ENCODE data around the gene CRYGA. TPM values are rescaled to one million over a fixed set of nuclear protein-coding genes. Genes with fewer than 3 reads are reported as not detected.
"Not testable (repeated sequence)": the region's sequence is repeated elsewhere in the genome, so short reads cannot be mapped to it uniquely, and the experiment has no call there.

The CRYGA gene
- total and polyA plus RNA-seq, 4 donors: 0.36 to 0.43 TPM; not detected in 2

DNA sequence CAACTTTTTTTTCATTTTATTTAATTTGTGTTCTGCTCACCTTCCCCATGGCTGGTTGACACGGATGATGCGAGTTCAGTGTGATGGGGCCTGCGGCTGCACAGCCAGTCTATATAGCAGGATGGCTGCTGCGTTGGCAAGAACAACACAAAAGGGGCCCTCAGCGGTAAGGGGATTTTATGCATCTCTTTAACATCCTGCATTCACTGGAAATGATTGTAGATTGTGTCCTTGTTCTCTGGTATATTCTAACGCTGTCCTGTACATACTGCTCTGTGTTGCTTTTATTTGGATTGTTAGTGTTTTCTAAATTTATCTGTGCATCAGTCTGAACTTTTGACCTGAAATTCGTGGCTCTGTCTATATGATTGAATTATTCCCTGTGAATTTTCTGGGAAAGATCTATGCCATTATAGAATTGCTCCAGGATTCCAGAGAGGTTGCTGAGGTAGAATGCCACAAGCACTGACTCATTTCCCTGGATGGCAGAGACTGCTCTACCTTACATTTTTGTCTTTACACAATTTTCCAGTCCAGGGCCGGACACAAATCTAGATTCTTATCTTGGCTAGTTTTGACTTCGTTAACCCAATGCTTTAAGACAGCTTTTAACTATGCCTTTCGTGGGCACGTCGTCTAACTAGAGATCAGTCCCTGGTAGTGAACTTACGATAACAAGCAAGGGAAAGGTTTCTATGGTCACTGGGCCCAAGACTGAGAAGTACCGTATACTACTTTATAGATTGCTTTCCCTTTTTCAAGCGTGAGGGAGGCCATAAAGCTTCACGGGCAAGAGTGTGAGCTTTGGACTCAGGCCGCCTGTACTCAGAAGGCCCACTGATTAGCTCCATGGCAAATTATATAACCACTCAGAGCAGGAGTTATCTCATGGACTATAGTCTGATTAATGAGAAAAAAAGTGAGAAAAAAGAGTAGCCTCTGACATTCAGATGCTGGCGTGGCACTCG lies 33.4 kb downstream of the CRYGA start, which contains the start of gene CRYGC:
Gene CRYGC (minus strand): TSS at position 85 of the 968 bp plus-strand sequence. CDS start 36 bp downstream, at position 49.
- no peak within 1 kb of the TSS for H3K4me3 ChIP-seq (ENCODE audit: low read depth, low read length)
- H3K27me3 ChIP-seq (ENCODE audit: control insufficient read depth, insufficient read depth, low read length): no peaks in the 10 kb centered on the region
- 77% methylated on average over 10 of the region's 19 CpGs for WGBS (ENCODE audit: insufficient coverage)
- DNase-seq (ENCODE audit: low read depth in 4 of 6, low spot score in 6 of 6): peak in 1 of 6 donors; percentile 42
- H3K27ac ChIP-seq (ENCODE audit: low read depth, low read length): no peak within 1 kb of the TSS
- no peaks in the 10 kb centered on the region for H3K9me3 ChIP-seq (ENCODE audit: control insufficient read depth, insufficient read depth, low read length)
- H3K36me3 ChIP-seq (ENCODE audit: control insufficient read depth, insufficient read depth, low read length): no peaks in the 10 kb centered on the region
- no peaks in the 10 kb centered on the region for H3K4me1 ChIP-seq (ENCODE audit: control insufficient read depth, insufficient read depth, low read length)

DNA sequence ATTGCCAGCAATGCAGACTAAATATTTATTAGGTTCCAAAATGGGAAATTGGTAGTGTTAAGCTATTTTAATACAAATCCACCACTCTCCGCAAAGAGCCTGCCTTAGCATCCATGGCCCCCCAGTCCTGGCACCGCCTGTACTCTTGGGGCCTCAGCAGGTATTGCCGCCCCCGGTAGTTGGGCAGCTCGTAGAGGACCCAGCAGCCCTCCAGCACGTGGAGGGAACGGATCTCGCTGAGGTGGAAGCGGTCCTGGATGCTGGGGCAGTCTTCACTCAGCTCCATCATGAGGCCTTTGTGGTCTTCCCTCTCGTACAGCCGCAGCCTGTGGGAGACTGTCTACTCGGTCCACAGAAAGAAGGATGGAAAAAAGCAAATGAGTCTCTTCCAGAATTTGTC lies 35.3 kb downstream of the CRYGA start:
- Histone ChIP-seq H3K27me3 (ENCODE audit: control insufficient read depth, insufficient read depth, low read length) (no peaks in the 10 kb centered on the region), H3K9me3 (ENCODE audit: control insufficient read depth, insufficient read depth, low read length) (no peaks in the 10 kb centered on the region), H3K27ac (ENCODE audit: low read depth, low read length) (no peak overlapping the region), H3K36me3 (ENCODE audit: control insufficient read depth, insufficient read depth, low read length) (no peaks in the 10 kb centered on the region), H3K4me3 (ENCODE audit: low read depth, low read length) (no peak overlapping the region), H3K4me1 (ENCODE audit: control insufficient read depth, insufficient read depth, low read length) (peaks cover 2% of the 10 kb centered on the region)
- no peak for DNase-seq (ENCODE audit: low read depth in 4 of 6, low spot score in 6 of 6)
- 92% methylated on average over 10 of the region's 12 CpGs for WGBS (ENCODE audit: insufficient coverage)

DNA sequence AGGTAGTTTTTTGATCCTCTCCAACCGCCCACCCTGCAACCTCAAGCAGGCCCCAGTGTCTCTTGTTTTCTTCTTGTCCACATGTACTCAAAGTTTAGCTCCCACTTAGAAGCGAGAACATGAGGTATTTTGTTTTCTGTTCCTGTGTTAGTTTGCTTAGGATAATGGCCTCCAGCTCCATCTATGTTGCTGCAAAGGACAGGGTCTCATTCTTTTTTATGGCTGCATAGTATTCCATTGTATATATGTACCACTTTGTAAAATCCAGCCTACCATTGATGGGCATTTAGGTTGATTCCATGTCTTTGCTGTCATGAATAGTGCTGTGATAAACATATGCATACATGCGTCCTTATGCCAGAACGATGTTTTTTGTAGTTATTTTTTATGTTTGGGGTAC lies 36.3 kb downstream of the CRYGA start:
- H3K9me3 ChIP-seq (ENCODE audit: control insufficient read depth, insufficient read depth, low read length): no peaks in the 10 kb centered on the region
- no peak for DNase-seq (ENCODE audit: low read depth in 4 of 6, low spot score in 6 of 6)
- H3K36me3 ChIP-seq (ENCODE audit: control insufficient read depth, insufficient read depth, low read length): no peaks in the 10 kb centered on the region
- H3K4me3 ChIP-seq (ENCODE audit: low read depth, low read length): no peak overlapping the region
- H3K27ac ChIP-seq (ENCODE audit: low read depth, low read length): no peak overlapping the region
- no peaks in the 10 kb centered on the region for H3K27me3 ChIP-seq (ENCODE audit: control insufficient read depth, insufficient read depth, low read length)
- WGBS (ENCODE audit: insufficient coverage): no CpG with 5 or more reads among the region's 4 CpGs
- peaks cover 2% of the 10 kb centered on the region for H3K4me1 ChIP-seq (ENCODE audit: control insufficient read depth, insufficient read depth, low read length)

DNA sequence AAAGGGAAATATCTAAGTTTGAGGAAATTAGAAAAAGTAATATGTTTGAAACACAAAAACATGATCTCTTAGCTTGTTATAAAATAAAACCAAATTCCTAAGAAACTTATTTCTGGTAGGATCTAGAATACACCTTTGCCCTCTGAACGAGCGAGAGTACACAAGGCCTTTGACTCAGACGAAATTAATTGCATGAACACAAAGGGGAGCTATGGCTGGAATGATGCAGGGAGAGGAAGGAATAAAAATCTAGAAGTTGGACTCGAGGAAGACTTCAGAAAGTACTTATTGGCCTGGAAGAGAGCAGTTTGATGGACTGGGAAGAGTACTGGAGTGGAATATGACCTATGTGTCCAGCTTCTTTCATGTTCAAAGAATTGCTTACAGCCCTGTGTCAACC lies 38.1 kb downstream of the CRYGA start:
- H3K4me3 ChIP-seq (ENCODE audit: low read depth, low read length): no peak overlapping the region
- no peaks in the 10 kb centered on the region for H3K27me3 ChIP-seq (ENCODE audit: control insufficient read depth, insufficient read depth, low read length)
- peaks cover 2% of the 10 kb centered on the region for H3K4me1 ChIP-seq (ENCODE audit: control insufficient read depth, insufficient read depth, low read length)
- no peak for DNase-seq (ENCODE audit: low read depth in 4 of 6, low spot score in 6 of 6)
- H3K9me3 ChIP-seq (ENCODE audit: control insufficient read depth, insufficient read depth, low read length): no peaks in the 10 kb centered on the region
- WGBS (ENCODE audit: insufficient coverage): 50% methylated on average over 1 of the region's 4 CpGs
- H3K36me3 ChIP-seq (ENCODE audit: control insufficient read depth, insufficient read depth, low read length): no peaks in the 10 kb centered on the region
- H3K27ac ChIP-seq (ENCODE audit: low read depth, low read length): no peak overlapping the region

DNA sequence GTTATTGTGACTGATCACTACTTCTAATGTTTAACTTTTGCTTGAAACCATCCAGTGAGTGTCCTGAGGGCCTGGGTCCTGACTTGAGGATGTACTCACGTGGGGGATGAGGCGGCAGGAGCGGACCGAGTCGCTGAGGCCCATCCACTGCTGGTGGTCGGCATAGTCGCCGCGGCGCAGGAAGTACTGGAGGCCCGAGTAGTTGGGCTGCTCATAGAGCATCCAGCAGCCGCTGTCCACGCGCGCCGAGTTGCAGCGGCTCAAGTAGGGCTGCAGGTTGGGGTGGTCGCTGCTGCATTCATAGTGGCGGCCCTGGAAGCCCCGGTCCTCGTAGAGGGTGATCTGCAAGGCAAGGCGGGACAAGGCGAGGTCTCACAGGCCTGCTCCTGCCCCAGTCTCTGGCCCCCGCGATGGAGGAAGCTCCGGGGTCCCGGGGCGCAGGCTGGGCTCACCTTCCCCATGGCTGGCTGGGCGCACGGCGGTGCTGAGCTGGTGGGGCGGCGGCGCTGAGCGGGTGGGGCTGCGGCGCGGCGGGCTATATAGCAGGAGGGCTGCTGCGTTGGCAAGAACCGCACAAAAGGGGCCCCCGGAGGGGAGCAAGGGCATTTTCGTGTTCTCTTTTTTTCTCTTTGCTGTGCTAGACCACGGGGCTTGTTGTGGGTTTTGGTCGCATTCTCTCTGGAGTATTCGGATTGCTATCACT lies 39.2 kb downstream of the CRYGA start, which contains the start of gene CRYGD:
Gene CRYGD (minus strand): TSS at position 512 of the 703 bp plus-strand sequence. CDS start 51 bp downstream, at position 461.
- peak within 1 kb of the TSS; percentile 24 for H3K4me3 ChIP-seq (ENCODE audit: low read depth, low read length)
- H3K4me1 ChIP-seq (ENCODE audit: control insufficient read depth, insufficient read depth, low read length); H3K27ac ChIP-seq (ENCODE audit: low read depth, low read length); H3K36me3 ChIP-seq (ENCODE audit: control insufficient read depth, insufficient read depth, low read length); H3K9me3 ChIP-seq (ENCODE audit: control insufficient read depth, insufficient read depth, low read length); H3K27me3 ChIP-seq (ENCODE audit: control insufficient read depth, insufficient read depth, low read length): not testable (repeated sequence)
- 2% methylated on average over 43 of the region's 46 CpGs for WGBS (ENCODE audit: insufficient coverage)
- DNase-seq (ENCODE audit: low read depth in 4 of 6, low spot score in 6 of 6): peak in 2 of 6 donors; percentile 63 to 72

DNA sequence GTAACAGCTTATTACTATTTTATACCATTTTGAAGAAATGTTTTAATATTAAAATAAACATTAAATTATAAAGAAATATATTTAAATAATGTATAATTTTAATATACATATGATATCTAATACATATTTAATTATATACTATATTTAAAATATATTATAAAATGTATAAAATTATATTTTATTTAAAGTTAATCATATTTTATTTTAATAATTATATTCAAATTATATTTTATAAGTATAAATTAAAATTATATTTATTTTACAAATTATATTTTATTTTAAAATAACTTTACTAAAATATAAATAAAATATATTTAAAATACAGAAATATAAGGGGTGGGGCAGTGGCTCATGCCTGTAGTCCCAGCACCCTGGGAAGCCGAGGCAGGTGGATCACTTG lies 41.1 kb downstream of the CRYGA start:
- no peak overlapping the region for H3K27ac ChIP-seq (ENCODE audit: low read depth, low read length)
- H3K36me3 ChIP-seq (ENCODE audit: control insufficient read depth, insufficient read depth, low read length): no peaks in the 10 kb centered on the region
- no peaks in the 10 kb centered on the region for H3K27me3 ChIP-seq (ENCODE audit: control insufficient read depth, insufficient read depth, low read length)
- no CpG with 5 or more reads among the region's 1 CpG for WGBS (ENCODE audit: insufficient coverage)
- no peak for DNase-seq (ENCODE audit: low read depth in 4 of 6, low spot score in 6 of 6)
- H3K4me3 ChIP-seq (ENCODE audit: low read depth, low read length): no peak overlapping the region
- H3K9me3 ChIP-seq (ENCODE audit: control insufficient read depth, insufficient read depth, low read length): no peaks in the 10 kb centered on the region
- H3K4me1 ChIP-seq (ENCODE audit: control insufficient read depth, insufficient read depth, low read length): peaks cover 2% of the 10 kb centered on the region

DNA sequence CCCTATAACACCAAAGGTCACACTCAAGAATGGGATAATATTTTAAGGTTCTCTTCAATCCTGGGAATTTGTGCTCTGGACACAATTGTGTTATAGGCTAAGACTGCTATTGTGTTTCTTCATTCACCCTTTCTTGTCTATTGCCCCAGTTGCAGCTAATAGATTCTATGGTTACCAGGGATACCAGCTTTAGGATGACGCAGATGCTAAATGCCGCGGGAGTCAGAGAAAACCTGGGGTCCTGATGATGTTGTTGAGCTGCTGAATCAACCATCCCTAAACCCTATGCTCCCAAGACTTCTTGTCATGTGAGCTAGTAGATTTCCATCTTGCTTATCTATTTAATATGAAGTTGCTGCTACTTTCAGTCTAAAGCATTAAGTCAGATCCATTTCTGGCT lies 44.5 kb downstream of the CRYGA start:
- Histone ChIP-seq H3K4me1 (ENCODE audit: control insufficient read depth, insufficient read depth, low read length) (no peaks in the 10 kb centered on the region), H3K9me3 (ENCODE audit: control insufficient read depth, insufficient read depth, low read length) (no peaks in the 10 kb centered on the region), H3K27me3 (ENCODE audit: control insufficient read depth, insufficient read depth, low read length) (no peaks in the 10 kb centered on the region), H3K36me3 (ENCODE audit: control insufficient read depth, insufficient read depth, low read length) (no peaks in the 10 kb centered on the region), H3K27ac (ENCODE audit: low read depth, low read length) (no peak overlapping the region), H3K4me3 (ENCODE audit: low read depth, low read length) (no peak overlapping the region)
- WGBS (ENCODE audit: insufficient coverage): no CpG with 5 or more reads among the region's 3 CpGs
- peak in 2 of 6 donors; percentile 20 to 79 for DNase-seq (ENCODE audit: low read depth in 4 of 6, low spot score in 6 of 6)

DNA sequence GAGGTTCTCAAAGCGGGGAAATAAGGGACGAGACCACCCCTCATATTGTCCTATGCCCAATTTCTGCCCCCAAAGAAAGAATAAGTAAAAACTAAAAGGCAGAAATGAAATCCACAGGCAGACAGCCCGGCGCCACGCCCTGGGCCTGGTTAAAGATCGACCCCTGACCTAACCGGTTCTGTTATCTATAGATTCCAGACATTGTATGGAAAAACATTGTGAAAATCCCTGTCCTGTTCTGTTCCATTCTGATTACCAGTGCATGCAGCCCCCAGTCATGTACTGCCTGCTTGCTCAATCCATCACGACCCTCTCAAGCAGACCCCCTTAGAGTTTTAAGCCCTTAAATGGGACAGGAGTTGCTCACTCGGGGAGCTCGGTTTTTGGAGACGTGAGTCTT lies 46.0 kb downstream of the CRYGA start:
- not testable (repeated sequence) for H3K4me3 ChIP-seq (ENCODE audit: low read depth, low read length); H3K9me3 ChIP-seq (ENCODE audit: control insufficient read depth, insufficient read depth, low read length); H3K36me3 ChIP-seq (ENCODE audit: control insufficient read depth, insufficient read depth, low read length); DNase-seq (ENCODE audit: low read depth in 4 of 6, low spot score in 6 of 6); H3K27me3 ChIP-seq (ENCODE audit: control insufficient read depth, insufficient read depth, low read length); H3K4me1 ChIP-seq (ENCODE audit: control insufficient read depth, insufficient read depth, low read length); H3K27ac ChIP-seq (ENCODE audit: low read depth, low read length)
- 94% methylated on average over 6 of the region's 11 CpGs for WGBS (ENCODE audit: insufficient coverage)

DNA sequence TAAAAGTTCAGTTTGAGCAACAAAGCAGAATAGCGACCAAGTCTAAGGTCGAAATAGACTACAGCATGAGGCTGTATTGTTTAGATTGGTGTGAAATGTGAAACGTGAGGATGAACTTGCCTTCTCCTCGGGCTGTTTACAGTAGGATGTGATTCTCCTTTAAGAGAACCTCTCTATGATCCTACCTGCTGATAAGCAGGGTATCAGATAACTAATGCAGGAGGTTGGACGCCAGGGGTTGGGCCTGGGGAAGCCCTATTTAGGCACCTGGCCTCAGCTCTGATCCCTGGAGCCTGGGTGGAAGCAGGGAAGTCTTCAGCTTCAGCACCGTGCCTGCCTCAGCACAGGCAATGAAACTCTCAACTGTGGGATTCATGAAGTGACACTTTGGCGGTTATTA lies 50.4 kb downstream of the CRYGA start:
- WGBS (ENCODE audit: insufficient coverage): 42% methylated on average over 4 of the region's 7 CpGs
- no peak overlapping the region for H3K4me3 ChIP-seq (ENCODE audit: low read depth, low read length)
- no peak for DNase-seq (ENCODE audit: low read depth in 4 of 6, low spot score in 6 of 6)

More for the DNA sequence above, 50.4 kb downstream of the CRYGA start:
- Histone ChIP-seq H3K27me3 (ENCODE audit: control insufficient read depth, insufficient read depth, low read length) (peaks cover 6% of the 10 kb centered on the region), H3K27ac (ENCODE audit: low read depth, low read length) (no peak overlapping the region), H3K4me1 (ENCODE audit: control insufficient read depth, insufficient read depth, low read length) (peaks cover 4% of the 10 kb centered on the region), H3K36me3 (ENCODE audit: control insufficient read depth, insufficient read depth, low read length) (no peaks in the 10 kb centered on the region), H3K9me3 (ENCODE audit: control insufficient read depth, insufficient read depth, low read length) (no peaks in the 10 kb centered on the region)
